HFFc6 (cell line): ENCODE results near the gene LHX5. TPM values are rescaled to one million over a fixed set of nuclear protein-coding genes. Genes with fewer than 3 reads are reported as not detected.

ENCODE experiments used
- DNase-seq: peaks from one replicate; pipeline ENCODE4 v3.0.0-alpha.2; 2018
- H3K27ac Mint-ChIP-seq: 2 replicates; pipeline ENCODE4 v1.8.0; 2020; ENCODE audit warnings: mild to moderate bottlenecking, mixed read lengths
- H3K27me3 Mint-ChIP-seq: 2 replicates; pipeline ENCODE4 v1.8.0; 2021; ENCODE audit warnings: mild to moderate bottlenecking, moderate library complexity, mixed read lengths; ENCODE audit not compliant: insufficient read depth
- H3K36me3 Mint-ChIP-seq: 2 replicates; pipeline ENCODE4 v1.8.0; 2021; ENCODE audit warnings: low read depth, mixed read lengths
- H3K4me1 Mint-ChIP-seq: 2 replicates; pipeline ENCODE4 v1.8.0; 2020; ENCODE audit warnings: low read depth, mixed read lengths
- H3K4me3 Mint-ChIP-seq: 2 replicates; pipeline ENCODE4 v1.8.0; 2020; ENCODE audit warnings: mild to moderate bottlenecking, moderate library complexity, mixed read lengths
- H3K9me3 Mint-ChIP-seq: 2 replicates; pipeline ENCODE4 v1.8.0; 2020; ENCODE audit warnings: mild to moderate bottlenecking, mixed read lengths
- CTCF ChIP-seq: fragments of 200-600 bp; sonication (generic); IDR thresholded peaks from 2 replicates; pipeline ENCODE4 v1.5.0; 2021; ENCODE audit warnings: antibody characterized with exemption, mild to moderate bottlenecking
- total RNA-seq, 6 experiments: library from RNA; stranded (reverse); fragmentation: NEBNext Ultra II Directional; extraction: Animal tissue kit (Norgen Biotek cat#: 25700); gene quantifications; 2 replicates in 1 of 6; 3 replicates in 5 of 6; pipeline ENCODE4 v1.2.3, GENCODE V29; 2021

The LHX5 gene
- total RNA-seq, 6 experiments from 2014 or later: not detected

GRCh38 chr12:113435367-113435766 is 36.3 kb downstream of the LHX5 start:
- no peak overlapping the region for H3K27ac Mint-ChIP-seq
- peaks cover 3% of the 10 kb centered on the region for H3K27me3 Mint-ChIP-seq
- H3K36me3 Mint-ChIP-seq: no peaks in the 10 kb centered on the region
- no peak for DNase-seq
- no peaks in the 10 kb centered on the region for H3K4me1 Mint-ChIP-seq
- no peaks in the 10 kb centered on the region for H3K9me3 Mint-ChIP-seq
- TF ChIP-seq CTCF: no peak
- H3K4me3 Mint-ChIP-seq: no peak overlapping the region

GRCh38 chr12:113432986-113433385 is 38.7 kb downstream of the LHX5 start:
- DNase-seq: no peak
- H3K27ac Mint-ChIP-seq: no peak overlapping the region
- H3K27me3 Mint-ChIP-seq: peaks cover 6% of the 10 kb centered on the region
- H3K36me3 Mint-ChIP-seq: no peaks in the 10 kb centered on the region
- no peaks in the 10 kb centered on the region for H3K4me1 Mint-ChIP-seq
- H3K4me3 Mint-ChIP-seq: no peak overlapping the region
- H3K9me3 Mint-ChIP-seq: no peaks in the 10 kb centered on the region
- TF ChIP-seq CTCF: no peak

GRCh38 chr12:113428482-113428881 is 43.2 kb downstream of the LHX5 start:
- Mint-ChIP-seq H3K9me3 (no peaks in the 10 kb centered on the region), H3K4me1 (peaks cover under 1% of the 10 kb centered on the region; the same call in 1 of the 2 replicates), H3K4me3 (no peak overlapping the region), H3K27me3 (peaks cover 6% of the 10 kb centered on the region), H3K36me3 (no peaks in the 10 kb centered on the region), H3K27ac (no peak overlapping the region)
- no peak for DNase-seq
- TF ChIP-seq CTCF: no peak

- no peak for DNase-seq
- TF ChIP-seq CTCF: no peak
These were observed 43.8 kb downstream of the LHX5 start for GRCh38 chr12:113427882-113428281.

GRCh38 chr12:113425960-113426453 is 45.7 kb downstream of the LHX5 start:
- peaks cover 4% of the 10 kb centered on the region; the same call in 1 of the 2 replicates for H3K36me3 Mint-ChIP-seq
- no peaks in the 10 kb centered on the region for H3K9me3 Mint-ChIP-seq
- no peak for DNase-seq
- peaks cover 4% of the 10 kb centered on the region for H3K27me3 Mint-ChIP-seq
- peaks cover 20% of the 10 kb centered on the region for H3K4me1 Mint-ChIP-seq
- H3K27ac Mint-ChIP-seq: no peak overlapping the region
- no peak overlapping the region for H3K4me3 Mint-ChIP-seq
- no peak for TF ChIP-seq CTCF

More at GRCh38 chr12:113427882-113428281, 43.8 kb downstream of the LHX5 start:
- H3K4me3 Mint-ChIP-seq: no peak overlapping the region
- H3K27me3 Mint-ChIP-seq: peaks cover 6% of the 10 kb centered on the region
- no peak overlapping the region for H3K27ac Mint-ChIP-seq
- no peaks in the 10 kb centered on the region for H3K9me3 Mint-ChIP-seq
- peaks cover 7% of the 10 kb centered on the region for H3K4me1 Mint-ChIP-seq
- H3K36me3 Mint-ChIP-seq: no peaks in the 10 kb centered on the region
